ENCODE data around the gene TRAPPC13. TPM values are rescaled to one million over a fixed set of nuclear protein-coding genes. Genes with fewer than 3 reads are reported as not detected.

The TRAPPC13 gene
- total RNA-seq, 1 donor from 2014 or later, result 39.5 TPM

GRCh38 chr5:65682148-65682547, 57.3 kb downstream of the TRAPPC13 start:
- no peak for DNase-seq

- no peak for DNase-seq
These were observed 68.3 kb downstream of the TRAPPC13 start for GRCh38 chr5:65693121-65693520.

GRCh38 chr5:65695162-65695755, 70.4 kb downstream of the TRAPPC13 start:
- no peak for DNase-seq

- DNase-seq, result no peak
These were observed 71.1 kb downstream of the TRAPPC13 start for GRCh38 chr5:65695896-65696295.

- DNase-seq, result peak; percentile 15
These were observed 72.1 kb downstream of the TRAPPC13 start for GRCh38 chr5:65696892-65697291.

GRCh38 chr5:65699338-65699737, 74.5 kb downstream of the TRAPPC13 start:
- no peak for DNase-seq

GRCh38 chr5:65702036-65702435, 77.2 kb downstream of the TRAPPC13 start:
- DNase-seq, result no peak

GRCh38 chr5:65704621-65705239, 79.9 kb downstream of the TRAPPC13 start:
- no peak for DNase-seq

- no peak for DNase-seq
These were observed 82.8 kb downstream of the TRAPPC13 start for GRCh38 chr5:65707663-65708062.

GRCh38 chr5:65708145-65708544, 83.3 kb downstream of the TRAPPC13 start:
- DNase-seq, result no peak

Small RNA genes lying within 50 kb of the gene (small RNA-seq; reads per million reads assigned to genes)
- not detected for gene RNU6-540P (ENCODE audit: low replicate concordance)

Other genes with a start within 250 kb of the TRAPPC13 start
- gene ADAMTS6, start 143.1 kb upstream of the TRAPPC13 start, total RNA-seq, result 8.1 TPM
- gene CENPK, start 61.9 kb upstream of the TRAPPC13 start, total RNA-seq, result 12.4 TPM
- gene PPWD1, start 61.7 kb upstream of the TRAPPC13 start, total RNA-seq, result 76.6 TPM
- gene TRIM23, start 694 bp upstream of the TRAPPC13 start, total RNA-seq, result 37.7 TPM
- 5.7 TPM for gene SHLD3, start within 50 bp of the TRAPPC13 start, total RNA-seq
- 8.3 TPM for gene SGTB, start 97.1 kb downstream of the TRAPPC13 start, total RNA-seq
- gene NLN, start 97.2 kb downstream of the TRAPPC13 start, total RNA-seq, result 23.7 TPM